HEK293 (cell line): ENCODE measurements around the gene CACNA2D3.

Source experiments
- EGR2 ChIP-seq: fragments of 450-650 bp; formaldehyde crosslinking; IDR thresholded peaks from 2 replicates; pipeline ENCODE4 v1.5.1; 2016; ENCODE audit warnings: low read depth, missing biosample characterization, missing genetic modification characterization
- GLIS2 ChIP-seq: fragments of 450-650 bp; formaldehyde crosslinking; IDR thresholded peaks from 2 replicates; pipeline ENCODE4 v1.5.1; 2016; ENCODE audit warnings: missing biosample characterization, missing genetic modification characterization
- HOXC10 ChIP-seq: sonication (generic); formaldehyde crosslinking; IDR thresholded peaks from 2 replicates; pipeline ENCODE4 v1.8.1; 2023; ENCODE audit warnings: mild to moderate bottlenecking, missing genetic modification reagents
- PATZ1 ChIP-seq: fragments of 450-650 bp; formaldehyde crosslinking; IDR thresholded peaks from 2 replicates; pipeline ENCODE4 v1.5.1; 2016; ENCODE audit warnings: missing biosample characterization, missing genetic modification characterization
- PRDM2 ChIP-seq: fragments of 450-650 bp; formaldehyde crosslinking; IDR thresholded peaks from 2 replicates; pipeline ENCODE4 v1.5.1; 2016; ENCODE audit warnings: missing biosample characterization, missing genetic modification characterization, borderline replicate concordance
- TRIM28 ChIP-seq: IDR thresholded peaks from 2 replicates; pipeline ENCODE4 v1.6.1; 2011; ENCODE audit warnings: low read length, control low read depth, borderline replicate concordance
- WT1 ChIP-seq: fragments of 450-650 bp; formaldehyde crosslinking; IDR thresholded peaks from 2 replicates; pipeline ENCODE4 v1.5.1; 2016; ENCODE audit warnings: missing biosample characterization, missing genetic modification characterization
- YY2 ChIP-seq: fragments of 450-650 bp; formaldehyde crosslinking; IDR thresholded peaks from 2 replicates; pipeline ENCODE4 v1.5.1; 2016; ENCODE audit warnings: missing biosample characterization, missing genetic modification characterization
- ZBTB8A ChIP-seq: fragments of 450-650 bp; formaldehyde crosslinking; IDR thresholded peaks from 2 replicates; pipeline ENCODE4 v1.5.1; 2016; ENCODE audit warnings: missing biosample characterization, missing genetic modification characterization
- ZNF133 ChIP-seq: fragments of 450-650 bp; formaldehyde crosslinking; IDR thresholded peaks from 2 replicates; pipeline ENCODE4 v1.5.1; 2016; ENCODE audit warnings: missing biosample characterization, missing genetic modification characterization
- ZNF223 ChIP-seq: fragments of 450-650 bp; formaldehyde crosslinking; IDR thresholded peaks from 2 replicates; pipeline ENCODE4 v1.5.1; 2016; ENCODE audit warnings: missing biosample characterization, missing genetic modification characterization
- ZNF26 ChIP-seq: fragments of 450-650 bp; formaldehyde crosslinking; IDR thresholded peaks from 2 replicates; pipeline ENCODE4 v1.5.1; 2016; ENCODE audit warnings: missing biosample characterization, missing genetic modification characterization
- ZNF311 ChIP-seq: fragments of 450-650 bp; formaldehyde crosslinking; IDR thresholded peaks from 2 replicates; pipeline ENCODE4 v1.5.1; 2017; ENCODE audit warnings: missing biosample characterization, missing genetic modification characterization, borderline replicate concordance
- ZNF350 ChIP-seq: fragments of 450-650 bp; formaldehyde crosslinking; IDR thresholded peaks from 2 replicates; pipeline ENCODE4 v1.5.0; 2017; ENCODE audit warnings: missing biosample characterization, mild to moderate bottlenecking, missing genetic modification characterization
- ZNF398 ChIP-seq: fragments of 450-650 bp; formaldehyde crosslinking; IDR thresholded peaks from 2 replicates; pipeline ENCODE4 v1.5.1; 2017; ENCODE audit warnings: missing biosample characterization, missing genetic modification characterization
- ZNF433 ChIP-seq: fragments of 450-650 bp; formaldehyde crosslinking; IDR thresholded peaks from 2 replicates; pipeline ENCODE4 v1.5.1; 2016; ENCODE audit warnings: missing biosample characterization, missing genetic modification characterization, low read depth
- ZNF501 ChIP-seq: fragments of 450-650 bp; formaldehyde crosslinking; IDR thresholded peaks from 2 replicates; pipeline ENCODE4 v1.5.1; 2016; ENCODE audit warnings: missing biosample characterization, missing genetic modification characterization
- ZNF549 ChIP-seq: fragments of 450-650 bp; IDR thresholded peaks from 2 replicates; pipeline ENCODE4 v1.5.1; 2018; ENCODE audit warnings: missing biosample characterization, missing genetic modification characterization, mild to moderate bottlenecking, inconsistent platforms, moderate library complexity
- ZNF571 ChIP-seq: fragments of 450-650 bp; formaldehyde crosslinking; IDR thresholded peaks from 2 replicates; pipeline ENCODE4 v1.5.0; 2017; ENCODE audit warnings: missing biosample characterization, missing genetic modification characterization
- ZNF639 ChIP-seq: fragments of 450-650 bp; formaldehyde crosslinking; IDR thresholded peaks from 2 replicates; pipeline ENCODE4 v1.5.1; 2016; ENCODE audit warnings: missing biosample characterization, missing genetic modification characterization
- ZNF692 ChIP-seq: fragments of 450-650 bp; formaldehyde crosslinking; IDR thresholded peaks from 2 replicates; pipeline ENCODE4 v1.5.1; 2016; ENCODE audit warnings: missing biosample characterization, missing genetic modification characterization
- ZNF768 ChIP-seq: fragments of 450-650 bp; formaldehyde crosslinking; IDR thresholded peaks from 2 replicates; pipeline ENCODE4 v1.5.1; 2018; ENCODE audit warnings: missing biosample characterization, mild to moderate bottlenecking, missing genetic modification characterization
- ZNF777 ChIP-seq: fragments of 450-650 bp; formaldehyde crosslinking; IDR thresholded peaks from 2 replicates; pipeline ENCODE4 v1.5.1; 2017; ENCODE audit warnings: missing biosample characterization, missing genetic modification characterization, borderline replicate concordance
- ZSCAN5A ChIP-seq: fragments of 450-650 bp; formaldehyde crosslinking; IDR thresholded peaks from 2 replicates; pipeline ENCODE4 v1.5.1; 2016; ENCODE audit warnings: missing biosample characterization, missing genetic modification characterization

Gene CACNA2D3

GRCh38 chr3:54891540-54891897 is 769.2 kb downstream of the CACNA2D3 start (continued):
- TF ChIP-seq ZNF433 (no peak), ZNF777 (tag by site-specific recombination) (no peak), ZNF639 (tag by site-specific recombination) (no peak), PRDM2 (tag by site-specific recombination) (no peak), HOXC10 (CRISPR knock-in tag) (no peak), ZNF768 (tag by site-specific recombination) (no peak), YY2 (no peak), ZNF398 (tag by site-specific recombination) (peak; percentile 52; the same call in 1 of the 2 replicates), TRIM28 (peak; percentile 84), GLIS2 (tag by site-specific recombination) (peak; percentile 53), WT1 (tag by site-specific recombination) (peak; percentile 57; the same call in 1 of the 2 replicates), ZNF692 (tag by site-specific recombination) (peak; percentile 51; the same call in 1 of the 2 replicates), ZBTB8A (no peak), ZNF350 (no peak), ZSCAN5A (tag by site-specific recombination) (no peak), ZNF571 (no peak), ZNF501 (no peak), ZNF311 (tag by site-specific recombination) (no peak), PATZ1 (tag by site-specific recombination) (peak; percentile 49; the same call in 1 of the 2 replicates), ZNF223 (no peak), EGR2 (no peak), ZNF26 (tag by site-specific recombination) (no peak), ZNF549 (tag by site-specific recombination) (no peak), ZNF133 (tag by site-specific recombination) (no peak)
